BE2C (cell line): ENCODE measurements around the gene PTPRA.
A peak's percentile ranks its signal among the peaks of the same experiment; 100 is the strongest.

Experiments
- DNase-seq: peaks from one replicate; pipeline ENCODE4 v3.0.0-alpha.2; 2020
- H3K27me3 ChIP-seq: fragments of 250-450 bp; sonication (Bioruptor Pico); 2 replicates; pipeline ENCODE4 v1.5.1; 2020; ENCODE audit warnings: mild to moderate bottlenecking
- H3K36me3 ChIP-seq: fragments of 250-450 bp; sonication (Bioruptor Pico); 2 replicates; pipeline ENCODE4 v1.5.1; 2020; ENCODE audit warnings: mild to moderate bottlenecking
- H3K4me1 ChIP-seq: fragments of 250-450 bp; sonication (Bioruptor Pico); 2 replicates; pipeline ENCODE4 v1.5.1; 2020
- H3K4me3 ChIP-seq: 2 replicates; pipeline ENCODE4 v1.5.1; 2011; ENCODE audit warnings: low read depth, low read length
- H3K9me3 ChIP-seq: fragments of 250-450 bp; sonication (Bioruptor Pico); 2 replicates; pipeline ENCODE4 v1.5.1; 2020
- CTCF ChIP-seq: IDR thresholded peaks from 2 replicates; pipeline ENCODE4 v1.5.1; 2012; ENCODE audit warnings: mild to moderate bottlenecking, low read depth, low read length

Gene PTPRA

GRCh38 chr20:3040086-3040485 is 166.8 kb downstream of the PTPRA start:
- Histone ChIP-seq H3K9me3 (no peaks in the 10 kb centered on the region), H3K4me1 (no peaks in the 10 kb centered on the region), H3K4me3 (no peak overlapping the region), H3K27me3 (no peaks in the 10 kb centered on the region), H3K36me3 (no peaks in the 10 kb centered on the region)
- DNase-seq = no peak
- TF ChIP-seq CTCF = no peak

- no peaks in the 10 kb centered on the region for H3K9me3 ChIP-seq
- no peaks in the 10 kb centered on the region for H3K27me3 ChIP-seq
- TF ChIP-seq CTCF = no peak
- H3K4me3 ChIP-seq = no peak overlapping the region
- DNase-seq = no peak
- no peaks in the 10 kb centered on the region for H3K4me1 ChIP-seq
- no peaks in the 10 kb centered on the region for H3K36me3 ChIP-seq
Measured at GRCh38 chr20:3041854-3042409, 168.7 kb downstream of the PTPRA start.

- H3K9me3 ChIP-seq = no peaks in the 10 kb centered on the region
- peaks cover 2% of the 10 kb centered on the region for H3K36me3 ChIP-seq
- DNase-seq = no peak
- H3K4me3 ChIP-seq = no peak overlapping the region
- no peak for TF ChIP-seq CTCF
- no peaks in the 10 kb centered on the region for H3K27me3 ChIP-seq
- no peaks in the 10 kb centered on the region for H3K4me1 ChIP-seq
Measured at GRCh38 chr20:3042625-3043024, 169.3 kb downstream of the PTPRA start.

GRCh38 chr20:3043322-3043721 is 170.0 kb downstream of the PTPRA start, which contains the start of gene GNRH2:
Gene GNRH2, plus strand, starts transcription at chr20:3043622. Its CDS starts 793 bp downstream, at chr20:3044415.
- no peak for DNase-seq
- no peaks in the 10 kb centered on the region for H3K9me3 ChIP-seq
- TF ChIP-seq CTCF = no peak
- peaks cover 4% of the 10 kb centered on the region for H3K36me3 ChIP-seq
- H3K4me1 ChIP-seq = no peaks in the 10 kb centered on the region
- no peaks in the 10 kb centered on the region for H3K27me3 ChIP-seq
- no peak within 1 kb of the TSS for H3K4me3 ChIP-seq

- H3K36me3 ChIP-seq = peaks cover 4% of the 10 kb centered on the region
- no peak overlapping the region for H3K4me3 ChIP-seq
- no peak for TF ChIP-seq CTCF
- no peaks in the 10 kb centered on the region for H3K4me1 ChIP-seq
- no peaks in the 10 kb centered on the region for H3K27me3 ChIP-seq
- no peaks in the 10 kb centered on the region for H3K9me3 ChIP-seq
- no peak for DNase-seq
Measured at GRCh38 chr20:3044336-3044965, 171.2 kb downstream of the PTPRA start.

- TF ChIP-seq CTCF = no peak
- Histone ChIP-seq H3K4me1 (no peaks in the 10 kb centered on the region), H3K36me3 (peaks cover 4% of the 10 kb centered on the region), H3K9me3 (no peaks in the 10 kb centered on the region), H3K4me3 (peak overlapping the region; percentile 71), H3K27me3 (no peaks in the 10 kb centered on the region)
- peak; percentile 71 for DNase-seq
Measured at GRCh38 chr20:3045042-3045815, 171.9 kb downstream of the PTPRA start.
